Right kidney (tissue), 1 donor: ENCODE measurements around the gene EZH1.
"Not testable (repeated sequence)": the region's sequence is repeated elsewhere in the genome, so short reads cannot be mapped to it uniquely, and the experiment has no call there.

Experiments
- DNase-seq: peaks from one replicate; pipeline ENCODE4 v3.0.0-alpha.2; 2016

Gene EZH1

DNA sequence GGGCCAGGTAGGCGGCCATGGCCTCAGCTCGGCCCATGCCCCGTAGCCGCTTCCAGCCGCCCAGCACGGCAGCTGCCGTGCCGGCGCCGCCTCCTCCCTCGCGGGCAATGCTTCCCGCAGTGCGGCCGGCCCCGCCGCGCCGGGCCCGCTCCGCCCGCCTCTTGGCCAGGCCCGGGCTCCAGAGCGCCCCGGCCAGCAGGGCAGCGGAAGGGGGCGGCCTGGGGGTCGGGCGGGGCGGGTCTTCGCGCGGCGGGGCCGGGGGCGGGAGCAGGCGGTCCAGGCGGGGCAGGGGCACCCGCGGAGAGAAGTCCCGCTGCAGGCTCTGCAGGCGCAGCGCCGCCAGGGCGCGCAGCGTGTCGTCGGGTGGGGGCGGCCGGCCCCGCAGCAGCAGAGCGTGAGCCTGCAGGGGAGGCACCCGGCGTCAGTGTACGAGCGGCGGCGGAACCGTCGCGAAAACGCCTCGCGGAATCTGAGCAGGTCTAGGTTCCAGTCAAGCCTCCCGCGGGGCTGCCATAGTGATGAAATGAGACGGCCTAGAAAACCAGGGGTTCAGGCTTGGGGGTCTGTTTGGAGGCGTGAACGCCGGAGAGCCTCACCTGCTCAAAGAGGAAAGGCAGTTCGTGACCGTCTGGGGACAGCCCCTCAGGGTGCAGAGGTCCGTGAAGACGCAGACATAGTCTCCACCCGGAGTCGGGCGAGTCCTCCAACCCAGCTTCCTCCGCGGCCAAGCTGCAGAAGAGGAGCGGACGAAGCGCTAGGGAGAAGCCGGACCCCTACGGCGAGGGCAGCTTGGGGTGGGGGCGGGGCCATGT is 74.7 kb downstream of the EZH1 start:
- DNase-seq: peak; percentile 69

- DNase-seq: peak; percentile 51
Observed at GRCh38 chr17:42669705-42669976, 75.2 kb downstream of the EZH1 start.

- DNase-seq: no peak
Observed at GRCh38 chr17:42667088-42667951, 77.5 kb downstream of the EZH1 start.

- DNase-seq: not testable (repeated sequence)
Observed at GRCh38 chr17:42666126-42666525, 78.7 kb downstream of the EZH1 start.

DNA sequence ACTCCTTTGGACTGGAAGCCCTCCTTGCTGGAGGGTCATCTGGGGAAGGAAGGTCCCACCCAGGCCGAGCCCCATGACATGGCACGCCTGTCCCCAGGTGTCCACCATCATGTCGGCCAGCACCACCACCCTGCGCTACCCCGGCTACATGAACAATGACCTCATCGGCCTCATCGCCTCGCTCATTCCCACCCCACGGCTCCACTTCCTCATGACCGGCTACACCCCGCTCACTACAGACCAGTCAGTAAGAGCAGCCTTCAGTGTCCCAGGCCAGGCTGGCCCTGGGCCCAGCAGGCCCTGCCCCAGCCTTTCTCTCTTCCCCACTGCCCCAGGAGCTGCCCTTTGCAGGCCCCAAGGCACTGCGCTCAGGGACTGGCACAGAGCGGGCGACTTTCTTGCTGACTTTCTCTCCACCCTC is 79.2 kb downstream of the EZH1 start:
- no peak for DNase-seq

DNA sequence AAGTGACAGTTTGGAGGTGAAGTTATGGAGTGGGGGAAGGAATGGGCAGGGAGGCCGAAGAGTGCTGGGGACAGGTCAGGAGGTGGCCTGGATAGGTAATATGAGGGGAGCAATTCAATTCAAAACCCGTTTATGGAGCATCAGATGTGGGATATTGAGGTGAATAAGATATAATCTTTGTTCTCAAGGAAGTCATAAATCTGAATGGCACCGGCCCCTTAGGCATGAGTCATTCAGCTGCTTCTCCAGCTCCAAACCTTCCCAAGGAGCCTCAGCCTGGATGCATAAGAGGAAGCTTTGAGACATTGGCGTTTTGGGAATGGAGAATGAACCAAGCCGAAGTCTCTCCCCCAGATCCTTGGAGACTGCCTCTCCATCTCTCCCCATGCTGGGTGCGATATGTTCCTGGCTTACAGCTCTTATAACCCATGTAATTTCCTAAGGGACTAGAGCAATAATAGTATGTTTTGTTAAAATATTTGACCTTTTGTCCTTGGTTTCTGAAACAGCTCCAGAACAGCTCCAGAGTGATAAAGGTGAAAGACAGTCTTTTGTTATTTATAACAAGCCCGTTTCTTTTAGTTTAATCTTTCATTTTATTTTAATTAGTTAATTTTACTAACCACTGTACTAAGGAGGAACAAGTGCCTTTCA is 84.0 kb downstream of the EZH1 start:
- DNase-seq: no peak

GRCh38 chr17:42659932-42660274 is 84.9 kb downstream of the EZH1 start:
- not testable (repeated sequence) for DNase-seq

DNA sequence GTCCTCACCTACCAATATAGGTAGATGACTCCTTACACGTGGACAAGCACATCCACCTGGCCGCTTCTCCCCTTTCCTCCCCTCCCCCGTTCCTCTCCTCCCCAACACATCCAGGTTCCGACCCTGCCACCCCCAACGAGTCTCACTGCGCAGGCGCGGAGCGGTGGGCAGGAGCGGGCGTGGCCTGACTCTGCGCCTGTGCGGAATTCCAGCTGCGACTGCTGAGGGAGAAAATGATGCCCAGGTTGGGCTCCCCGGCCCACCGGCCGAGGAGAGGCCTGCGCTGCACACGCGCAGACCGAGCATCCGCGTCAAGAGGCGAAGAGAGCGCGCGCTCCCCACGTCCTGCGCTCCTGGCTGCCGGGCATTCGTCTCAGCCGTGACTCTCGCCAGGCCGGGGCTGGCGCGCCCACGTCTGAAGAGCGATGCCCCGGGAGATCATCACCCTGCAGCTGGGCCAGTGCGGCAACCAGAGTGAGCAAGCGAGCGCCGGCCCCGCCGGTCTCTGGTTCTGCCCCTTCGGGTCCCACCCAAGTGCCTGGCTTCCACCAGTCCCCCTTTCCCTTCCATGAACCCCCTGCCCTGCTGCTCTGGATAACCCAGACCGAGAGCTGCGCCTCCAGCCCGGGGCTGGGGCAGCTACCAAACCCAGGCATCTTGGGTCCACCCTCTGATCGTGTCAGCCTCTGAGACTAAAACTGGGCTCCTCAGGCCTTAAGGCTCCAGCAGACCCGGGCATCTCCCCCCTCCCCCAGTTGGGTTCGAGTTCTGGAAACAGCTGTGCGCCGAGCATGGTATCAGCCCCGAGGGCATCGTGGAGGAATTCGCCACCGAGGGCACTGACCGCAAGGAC is 85.5 kb downstream of the EZH1 start, which contains the start of gene TUBG2:
TSS of gene TUBG2 (plus strand) at position 206 of the 853 bp plus-strand sequence. CDS start at position 426, 220 bp downstream.
- DNase-seq: peak; percentile 88

DNA sequence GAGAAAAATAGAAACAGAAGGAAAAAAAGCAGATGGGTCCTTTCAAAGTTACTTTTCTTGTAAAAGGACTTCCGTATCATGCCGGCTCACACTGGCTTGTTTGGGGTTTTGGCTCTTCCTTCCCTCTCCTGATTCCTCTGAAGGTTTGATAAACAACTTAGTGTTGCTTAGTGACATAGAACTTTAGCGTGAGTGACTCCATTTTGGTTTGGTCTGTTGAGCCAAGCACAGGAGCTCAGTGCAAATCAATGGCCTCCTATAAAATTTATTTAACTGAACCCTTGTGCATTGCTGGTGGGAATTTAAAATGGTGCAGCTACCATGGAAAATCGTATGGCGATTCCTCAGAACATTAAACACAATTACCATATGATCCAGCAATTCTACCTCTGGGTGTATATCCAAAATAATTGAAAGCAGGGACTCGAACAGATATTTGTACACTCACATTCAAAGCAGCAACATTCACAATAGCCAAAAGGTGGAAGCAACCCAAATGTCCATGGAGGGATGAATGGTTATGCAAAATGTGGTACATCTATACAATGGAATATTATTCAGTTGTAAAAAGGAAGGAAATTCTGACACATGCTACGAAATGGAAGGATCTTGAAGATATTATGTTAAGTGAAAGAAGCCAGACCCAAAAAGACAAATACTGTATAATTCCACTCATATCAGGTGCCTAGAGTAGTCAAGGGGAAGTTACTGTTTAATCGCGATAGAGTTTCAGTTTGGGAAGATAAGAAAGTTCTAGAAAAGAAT is 86.8 kb downstream of the EZH1 start:
- DNase-seq: no peak

- DNase-seq: no peak
Observed at GRCh38 chr17:42655528-42655927, 89.3 kb downstream of the EZH1 start.

DNA sequence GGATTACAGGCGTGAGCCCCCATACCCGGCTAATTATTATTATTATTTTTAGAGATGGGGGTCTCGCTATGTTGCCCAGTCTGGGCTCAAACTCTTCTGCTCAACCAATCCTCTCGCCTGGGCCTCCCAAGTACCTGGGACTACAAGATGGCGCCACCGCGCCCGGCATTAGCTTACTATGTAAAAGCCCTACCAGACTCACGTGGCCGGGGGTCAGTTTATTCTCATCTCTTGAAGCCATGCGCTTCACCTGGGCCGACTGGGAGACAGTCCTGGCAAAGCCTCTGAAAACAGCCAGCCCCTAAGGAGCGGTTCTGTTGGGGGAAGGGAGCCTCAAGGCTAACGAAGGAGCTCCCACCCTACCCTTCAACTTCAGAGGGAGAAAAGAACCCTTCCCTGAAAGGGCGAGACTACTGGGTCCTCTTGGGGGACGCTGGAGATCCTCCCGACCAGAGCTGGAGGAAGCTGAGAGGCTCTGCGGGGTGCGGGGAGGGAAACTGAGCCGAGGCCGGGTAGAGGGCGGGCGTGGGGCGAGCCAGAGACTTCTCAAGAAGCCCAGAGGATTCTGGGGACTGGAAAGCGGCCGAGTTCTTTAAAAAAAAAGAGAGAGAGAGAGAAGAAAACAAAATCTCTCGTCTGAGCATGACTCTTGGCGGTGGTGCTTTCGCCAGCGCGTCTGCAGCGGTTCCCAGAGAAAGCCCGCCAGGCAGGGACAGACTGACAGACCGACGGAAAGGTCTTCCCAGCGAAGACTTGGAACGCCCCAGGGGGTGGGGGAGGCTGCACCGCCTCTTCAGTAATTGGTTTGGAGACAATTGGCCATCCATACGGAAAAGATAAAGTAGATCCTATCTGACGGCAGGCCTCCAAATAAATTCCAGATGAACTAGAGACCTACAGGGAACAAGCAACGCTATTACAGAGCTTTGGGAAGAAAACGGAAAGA is 91.4 kb downstream of the EZH1 start:
- peak; percentile 70 for DNase-seq

GRCh38 chr17:42651392-42651791 is 93.4 kb downstream of the EZH1 start:
- no peak for DNase-seq
